HG02588 (cell line): ENCODE data around the gene NFASC.

ENCODE experiments used
- ATAC-seq: cut with Tn5 transposase; IDR thresholded peaks from one replicate; pipeline ENCODE4 v1.9.1; 2021; ENCODE audit warnings: mild to moderate bottlenecking, moderate library complexity; ENCODE audit not compliant: unreplicated experiment

NFASC gene

GRCh38 chr1:204978782-204979181, 108.1 kb downstream of the NFASC start:
- no peak for ATAC-seq

- no peak for ATAC-seq
Observed at GRCh38 chr1:204979306-204979705, 108.6 kb downstream of the NFASC start.

- no peak for ATAC-seq
Observed at GRCh38 chr1:204979891-204980649, 109.4 kb downstream of the NFASC start.

GRCh38 chr1:204980840-204981405, 110.3 kb downstream of the NFASC start:
- ATAC-seq, result no peak

GRCh38 chr1:204983136-204983535, 112.5 kb downstream of the NFASC start:
- no peak for ATAC-seq

GRCh38 chr1:204983881-204984280, 113.2 kb downstream of the NFASC start:
- ATAC-seq, result no peak

GRCh38 chr1:204984499-204984898, 113.8 kb downstream of the NFASC start:
- ATAC-seq, result no peak

GRCh38 chr1:204986181-204986580, 115.5 kb downstream of the NFASC start:
- ATAC-seq, result no peak

- no peak for ATAC-seq
Observed at GRCh38 chr1:204987689-204988088, 117.0 kb downstream of the NFASC start.

- ATAC-seq, result no peak
Observed at GRCh38 chr1:204988196-204988595, 117.5 kb downstream of the NFASC start.

GRCh38 chr1:204989266-204990058, 118.8 kb downstream of the NFASC start:
- ATAC-seq, result no peak

GRCh38 chr1:204990059-204990664, 119.5 kb downstream of the NFASC start:
- no peak for ATAC-seq

GRCh38 chr1:204990721-204991341, 120.2 kb downstream of the NFASC start:
- no peak for ATAC-seq

GRCh38 chr1:204991342-204991844, 120.7 kb downstream of the NFASC start:
- ATAC-seq, result no peak

GRCh38 chr1:204992201-204992997, 121.7 kb downstream of the NFASC start:
- ATAC-seq, result no peak

- no peak for ATAC-seq
Observed at GRCh38 chr1:204992998-204993314, 122.3 kb downstream of the NFASC start.

GRCh38 chr1:204994086-204994862, 123.6 kb downstream of the NFASC start:
- ATAC-seq, result no peak

- ATAC-seq, result no peak
Observed at GRCh38 chr1:204996981-204997380, 126.3 kb downstream of the NFASC start.

- ATAC-seq, result no peak
Observed at GRCh38 chr1:204997591-204998355, 127.1 kb downstream of the NFASC start.
